Loucy (cell line): Measurements from ENCODE around the gene SLC43A3.
A peak's percentile ranks its signal among the peaks of the same experiment; 100 is the strongest.

ENCODE experiments used
- H2AFZ ChIP-seq: fragments of 200-600 bp; sonication (generic); 2 replicates; pipeline ENCODE4 v1.6.0; 2016; ENCODE audit warnings: antibody characterized with exemption, mild to moderate bottlenecking, low read length, moderate library complexity
- H3F3A ChIP-seq: fragments of 200-600 bp; 2 replicates; pipeline ENCODE4 v1.6.0; 2016; ENCODE audit warnings: antibody characterized with exemption, low read depth, mild to moderate bottlenecking
- H3K27me3 ChIP-seq: fragments of 200-600 bp; sonication (generic); 2 replicates; pipeline ENCODE4 v1.6.1; 2014; ENCODE audit warnings: low read length, mild to moderate bottlenecking; ENCODE audit not compliant: insufficient read depth, poor library complexity, severe bottlenecking
- H3K36me3 ChIP-seq: fragments of 200-600 bp; sonication (generic); 2 replicates; pipeline ENCODE4 v1.6.1; 2016; ENCODE audit warnings: low read length; ENCODE audit not compliant: insufficient read depth
- H3K4me1 ChIP-seq: fragments of 200-600 bp; sonication (generic); 2 replicates; pipeline ENCODE4 v1.5.1; 2014; ENCODE audit warnings: low read length, mild to moderate bottlenecking; ENCODE audit not compliant: insufficient read depth, poor library complexity, severe bottlenecking
- H3K4me2 ChIP-seq: fragments of 200-600 bp; sonication (generic); 2 replicates; pipeline ENCODE4 v1.6.0; 2014; ENCODE audit warnings: antibody characterized with exemption, low read length, low read depth, mild to moderate bottlenecking; ENCODE audit not compliant: poor library complexity, severe bottlenecking
- H3K4me3 ChIP-seq: fragments of 200-600 bp; sonication (generic); 2 replicates; pipeline ENCODE4 v1.5.1; 2014; ENCODE audit warnings: low read length, mild to moderate bottlenecking, mixed read lengths; ENCODE audit not compliant: poor library complexity, severe bottlenecking
- H3K79me2 ChIP-seq: fragments of 200-600 bp; sonication (generic); 2 replicates; pipeline ENCODE4 v1.6.1; 2014; ENCODE audit warnings: low read length; ENCODE audit not compliant: insufficient read depth
- H3K9ac ChIP-seq: fragments of 200-600 bp; sonication (generic); 2 replicates; pipeline ENCODE4 v1.6.0; 2014; ENCODE audit warnings: mild to moderate bottlenecking, low read depth, low read length, moderate library complexity; ENCODE audit not compliant: poor library complexity, severe bottlenecking
- H3K9me2 ChIP-seq: fragments of 200-600 bp; sonication (generic); replicated peaks from 2 replicates; pipeline ENCODE4 v1.6.1; 2016; ENCODE audit warnings: low read depth, low read length, mixed read lengths
- H3K9me3 ChIP-seq: fragments of 200-600 bp; sonication (generic); 2 replicates; pipeline ENCODE4 v1.6.1; 2014; ENCODE audit warnings: mild to moderate bottlenecking, antibody characterized with exemption, low read length, low read depth; ENCODE audit not compliant: insufficient read depth
- H4K20me1 ChIP-seq: fragments of 200-600 bp; sonication (generic); 2 replicates; pipeline ENCODE4 v1.6.0; 2014; ENCODE audit warnings: antibody characterized with exemption, low read length, mild to moderate bottlenecking; ENCODE audit not compliant: insufficient read depth, poor library complexity, severe bottlenecking
- CTCF ChIP-seq: fragments of 200-600 bp; sonication (generic); conservative IDR thresholded peaks from 2 replicates; pipeline ENCODE4 v1.5.1; 2014; ENCODE audit warnings: mild to moderate bottlenecking, antibody characterized with exemption, low read length
- EZH2phosphoT487 ChIP-seq: fragments of 200-600 bp; IDR thresholded peaks from 2 replicates; pipeline ENCODE4 v1.6.1; 2018; ENCODE audit warnings: antibody characterized with exemption, mild to moderate bottlenecking, moderate library complexity, borderline replicate concordance

SLC43A3 gene

GRCh38 chr11:57358991-57359390 is 67.9 kb downstream of the SLC43A3 start:
- no peaks in the 10 kb centered on the region for H4K20me1 ChIP-seq
- TF ChIP-seq CTCF: no peak
- no peak for TF ChIP-seq EZH2phosphoT487
- H3F3A ChIP-seq: peaks cover 9% of the 10 kb centered on the region
- H3K27me3 ChIP-seq: no peaks in the 10 kb centered on the region
- H3K4me3 ChIP-seq: no peak overlapping the region
- H2AFZ ChIP-seq: no peak overlapping the region
- H3K79me2 ChIP-seq: no peaks in the 10 kb centered on the region
- peaks cover 32% of the 10 kb centered on the region for H3K4me1 ChIP-seq
- H3K4me2 ChIP-seq: no peak overlapping the region
- H3K36me3 ChIP-seq: no peaks in the 10 kb centered on the region
- no peak overlapping the region for H3K9ac ChIP-seq
- no peaks in the 10 kb centered on the region for H3K9me3 ChIP-seq
- H3K9me2 ChIP-seq: no peaks in the 10 kb centered on the region

- TF ChIP-seq EZH2phosphoT487 (no peak), CTCF (no peak)
- H3K4me2 ChIP-seq: no peak overlapping the region
- H4K20me1 ChIP-seq: no peaks in the 10 kb centered on the region
- H3K9ac ChIP-seq: no peak overlapping the region
- no peaks in the 10 kb centered on the region for H3K27me3 ChIP-seq
- H3K79me2 ChIP-seq: no peaks in the 10 kb centered on the region
- peaks cover 12% of the 10 kb centered on the region for H3F3A ChIP-seq
- H3K36me3 ChIP-seq: no peaks in the 10 kb centered on the region
- no peak overlapping the region for H3K4me3 ChIP-seq
- no peaks in the 10 kb centered on the region for H3K9me2 ChIP-seq
- no peaks in the 10 kb centered on the region for H3K9me3 ChIP-seq
- H3K4me1 ChIP-seq: peaks cover 37% of the 10 kb centered on the region
- no peak overlapping the region for H2AFZ ChIP-seq
Measured at GRCh38 chr11:57358543-57358961, 68.4 kb downstream of the SLC43A3 start.

DNA sequence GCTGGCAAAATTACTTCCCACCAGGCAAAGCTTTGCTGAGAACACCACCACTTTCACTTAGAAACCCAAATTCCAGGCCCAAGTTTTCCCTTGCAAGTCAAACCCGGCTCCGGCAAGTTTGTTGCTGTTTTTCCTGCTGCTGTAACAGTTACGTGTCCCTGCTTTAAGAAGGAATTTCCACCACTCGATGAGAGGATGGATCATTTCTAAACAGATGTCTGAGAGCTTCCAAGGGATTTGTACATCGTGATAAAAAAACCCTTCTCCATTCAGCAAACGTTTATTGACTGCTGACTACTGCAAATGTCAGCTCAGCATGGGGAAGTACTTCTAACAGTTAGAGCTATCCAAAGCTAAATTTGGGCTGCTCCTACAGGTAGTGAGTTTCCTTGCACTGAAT is 69.1 kb downstream of the SLC43A3 start:
- no peak for TF ChIP-seq CTCF
- no peak for TF ChIP-seq EZH2phosphoT487
- no peaks in the 10 kb centered on the region for H3K9me2 ChIP-seq
- H3K79me2 ChIP-seq: no peaks in the 10 kb centered on the region
- H3K36me3 ChIP-seq: no peaks in the 10 kb centered on the region
- no peak overlapping the region for H3K4me3 ChIP-seq
- peak overlapping the region; percentile 34 for H3K9ac ChIP-seq
- H3K9me3 ChIP-seq: no peaks in the 10 kb centered on the region
- H3K4me2 ChIP-seq: no peak overlapping the region
- peaks cover 12% of the 10 kb centered on the region for H3F3A ChIP-seq
- no peaks in the 10 kb centered on the region for H4K20me1 ChIP-seq
- H3K4me1 ChIP-seq: peaks cover 43% of the 10 kb centered on the region
- 0 out of 2 replicates have a peak overlapping the region, but pooled peaks have one; percentile 30 for H2AFZ ChIP-seq
- H3K27me3 ChIP-seq: no peaks in the 10 kb centered on the region
